Measurements from ENCODE around the gene RNF111.
"Not testable (repeated sequence)": the region's sequence is repeated elsewhere in the genome, so short reads cannot be mapped to it uniquely, and the experiment has no call there.

Gene RNF111

DNA sequence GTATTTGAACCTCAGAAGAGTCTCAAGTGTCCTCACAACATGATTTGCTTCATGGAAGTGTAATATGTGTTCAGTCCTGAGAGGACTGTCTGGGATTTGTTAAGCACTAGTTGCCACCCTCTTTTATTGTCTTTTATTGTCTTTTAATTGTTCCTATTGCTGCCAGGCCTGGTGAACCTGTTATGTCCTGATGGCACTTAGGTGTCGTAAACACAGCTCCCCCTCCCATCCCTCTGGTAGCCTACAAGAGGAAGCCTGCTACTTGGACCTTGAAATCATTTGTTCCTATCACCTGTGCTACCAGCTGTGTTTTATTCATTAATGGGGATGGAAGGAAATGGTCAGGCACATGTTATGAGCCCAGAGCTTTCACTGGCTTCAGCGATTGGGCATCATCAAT is 136.8 kb downstream of the RNF111 start:
- no peaks in the 10 kb centered on the region for H3K27me3 ChIP-seq (replicated peaks; ENCODE audit: control insufficient read depth, insufficient read depth, low read length)
- no peak for DNase-seq (ENCODE audit: extremely low read depth, insufficient read length)
- no peak for TF ChIP-seq CTCF (IDR thresholded peaks at IDR 0.05; ENCODE audit: insufficient read depth, low read length, poor library complexity, severe bottlenecking)
- H3K36me3 ChIP-seq (ENCODE audit: control insufficient read depth, insufficient read depth, low read length), result peaks cover 5% of the 10 kb centered on the region; the same call in 1 of the 2 replicates
- H3K4me3 ChIP-seq (replicated peaks; ENCODE audit: low read depth, low read length), result no peak overlapping the region

DNA sequence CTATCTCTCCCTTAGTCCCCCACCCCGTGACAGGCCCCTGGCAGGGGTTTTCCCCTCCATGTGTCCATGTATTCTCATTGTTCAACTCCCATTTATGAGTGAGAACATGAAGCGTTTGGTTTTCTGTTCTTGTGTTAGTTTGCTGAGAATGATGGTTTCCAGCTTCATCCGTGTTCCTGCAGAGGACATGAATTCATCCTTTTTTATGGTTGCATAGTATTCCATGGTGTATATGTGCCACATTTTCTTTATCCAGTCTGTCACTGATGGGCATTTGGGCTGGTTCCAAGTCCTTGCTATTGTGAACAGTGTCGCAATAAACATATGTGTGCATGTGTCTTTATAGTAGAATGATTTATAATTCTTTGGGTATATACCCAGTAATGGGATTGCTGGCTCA is 138.2 kb downstream of the RNF111 start:
- not testable (repeated sequence) for H3K4me3 ChIP-seq (replicated peaks; ENCODE audit: low read depth, low read length); H3K36me3 ChIP-seq (ENCODE audit: control insufficient read depth, insufficient read depth, low read length); DNase-seq (ENCODE audit: extremely low read depth, insufficient read length); H3K27me3 ChIP-seq (replicated peaks; ENCODE audit: control insufficient read depth, insufficient read depth, low read length)

DNA sequence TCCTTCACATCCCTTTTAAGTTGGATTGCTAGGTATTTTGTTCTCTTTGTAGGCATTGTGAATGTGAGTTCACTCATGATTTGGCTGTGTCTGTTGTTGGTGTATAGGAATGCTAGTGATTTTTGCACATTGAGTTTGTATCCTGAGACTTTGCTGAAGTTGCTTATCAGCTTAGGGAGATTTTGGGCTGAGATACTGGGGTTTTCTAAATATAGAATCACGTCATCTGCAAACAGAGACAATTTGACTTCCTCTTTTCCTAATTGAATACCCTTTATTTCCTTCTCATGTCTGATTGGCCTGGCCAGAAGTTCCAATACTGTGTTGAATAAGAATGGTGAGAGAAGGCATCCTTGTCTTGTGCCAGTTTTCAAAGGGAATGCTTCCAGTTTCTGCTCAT is 139.8 kb downstream of the RNF111 start:
- H3K27me3 ChIP-seq (replicated peaks; ENCODE audit: control insufficient read depth, insufficient read depth, low read length); H3K4me3 ChIP-seq (replicated peaks; ENCODE audit: low read depth, low read length); DNase-seq (ENCODE audit: extremely low read depth, insufficient read length): not testable (repeated sequence)
- peaks cover 16% of the 10 kb centered on the region for H3K36me3 ChIP-seq (ENCODE audit: control insufficient read depth, insufficient read depth, low read length)

- Histone ChIP-seq H3K27me3 (replicated peaks; ENCODE audit: control insufficient read depth, insufficient read depth, low read length) (no peaks in the 10 kb centered on the region), H3K4me3 (replicated peaks; ENCODE audit: low read depth, low read length) (no peak overlapping the region), H3K36me3 (ENCODE audit: control insufficient read depth, insufficient read depth, low read length) (peaks cover 28% of the 10 kb centered on the region)
- TF ChIP-seq CTCF (IDR thresholded peaks at IDR 0.05; ENCODE audit: insufficient read depth, low read length, poor library complexity, severe bottlenecking), result no peak
- no peak for DNase-seq (ENCODE audit: extremely low read depth, insufficient read length)
These were observed 144.0 kb downstream of the RNF111 start for GRCh38 chr15:59131456-59131855.

GRCh38 chr15:59131969-59132562 is 144.6 kb downstream of the RNF111 start:
- TF ChIP-seq CTCF (IDR thresholded peaks at IDR 0.05; ENCODE audit: insufficient read depth, low read length, poor library complexity, severe bottlenecking), result no peak
- H3K36me3 ChIP-seq (ENCODE audit: control insufficient read depth, insufficient read depth, low read length), result peaks cover 31% of the 10 kb centered on the region

GRCh38 chr15:59133929-59134427 is 146.5 kb downstream of the RNF111 start:
- H3K27me3 ChIP-seq (replicated peaks; ENCODE audit: control insufficient read depth, insufficient read depth, low read length), result no peaks in the 10 kb centered on the region
- H3K4me3 ChIP-seq (replicated peaks; ENCODE audit: low read depth, low read length), result no peak overlapping the region
- H3K36me3 ChIP-seq (ENCODE audit: control insufficient read depth, insufficient read depth, low read length), result peaks cover 40% of the 10 kb centered on the region
- no peak for DNase-seq (ENCODE audit: extremely low read depth, insufficient read length)
- TF ChIP-seq CTCF (IDR thresholded peaks at IDR 0.05; ENCODE audit: insufficient read depth, low read length, poor library complexity, severe bottlenecking), result no peak

More at GRCh38 chr15:59131969-59132562, 144.6 kb downstream of the RNF111 start:
- DNase-seq (ENCODE audit: extremely low read depth, insufficient read length), result no peak
- Histone ChIP-seq H3K4me3 (replicated peaks; ENCODE audit: low read depth, low read length) (no peak overlapping the region), H3K27me3 (replicated peaks; ENCODE audit: control insufficient read depth, insufficient read depth, low read length) (no peaks in the 10 kb centered on the region)

GRCh38 chr15:59137566-59137965 is 150.1 kb downstream of the RNF111 start:
- DNase-seq (ENCODE audit: extremely low read depth, insufficient read length), result no peak
- H3K36me3 ChIP-seq (ENCODE audit: control insufficient read depth, insufficient read depth, low read length), result peaks cover 39% of the 10 kb centered on the region
- no peak for TF ChIP-seq CTCF (IDR thresholded peaks at IDR 0.05; ENCODE audit: insufficient read depth, low read length, poor library complexity, severe bottlenecking)

More at GRCh38 chr15:59137566-59137965, 150.1 kb downstream of the RNF111 start:
- no peak overlapping the region for H3K4me3 ChIP-seq (replicated peaks; ENCODE audit: low read depth, low read length)
- no peaks in the 10 kb centered on the region for H3K27me3 ChIP-seq (replicated peaks; ENCODE audit: control insufficient read depth, insufficient read depth, low read length)
